ENCODE measurements around the gene GPR87. TPM values are rescaled to one million over a fixed set of nuclear protein-coding genes. Genes with fewer than 3 reads are reported as not detected.

GPR87 gene
- total and polyA plus RNA-seq, 3 experiments from 2014 or later, result 0.61 to 1.2 TPM; not detected in 1

DNA sequence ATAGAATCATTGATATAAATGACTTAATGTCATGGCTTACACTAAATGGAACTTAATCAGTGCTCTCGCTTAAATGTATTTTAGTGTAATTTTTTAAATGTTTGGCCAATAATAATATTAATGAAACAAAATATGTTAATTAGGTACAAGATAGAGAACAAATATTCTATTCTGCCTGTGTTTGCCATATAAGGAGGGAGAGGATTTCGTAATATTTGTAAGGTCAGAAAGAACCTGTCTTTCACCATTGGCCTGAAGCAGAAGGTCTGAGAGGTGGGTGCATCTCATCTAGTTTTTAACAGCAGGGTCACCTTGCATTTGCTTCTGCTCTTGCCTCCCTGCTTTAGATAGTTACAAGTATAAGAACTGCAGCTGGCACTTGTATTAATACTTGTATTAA is 2.5 kb downstream of the GPR87 start:
- Histone ChIP-seq H3K27me3 (ENCODE audit: insufficient read depth, low read length, poor library complexity, severe bottlenecking) (no peaks in the 10 kb centered on the region), H3K4me3 (ENCODE audit: low read length) (no peak overlapping the region), H3K9me3 (ENCODE audit: low read length) (no peaks in the 10 kb centered on the region), H3K4me1 (ENCODE audit: insufficient read depth, low read length) (no peaks in the 10 kb centered on the region), H3K27ac (ENCODE audit: low read depth, low read length) (no peak overlapping the region), H3K36me3 (ENCODE audit: insufficient read depth, low read length) (no peaks in the 10 kb centered on the region)
- peaks cover 3 to 13% of the 10 kb centered on the region in 2 donors for H3K27me3 Mint-ChIP-seq
- H3K9me3 Mint-ChIP-seq, result no peaks in the 10 kb centered on the region
- POLR2A ChIA-PET, result no interaction called here
- H3K4me1 Mint-ChIP-seq, result peaks cover 0 to 5% (median 0%) of the 10 kb centered on the region in 3 donors
- CTCF ChIA-PET, result interaction anchor here (1.2 to 1.6 kb wide), 2 partner anchors 12 to 32 kb away, joined by 3 read pairs; no protein-coding TSS in a partner anchor
- no peak overlapping the region for H3K27ac Mint-ChIP-seq
- H3K4me3 Mint-ChIP-seq, result no peak overlapping the region
- DNase-seq, result no peak
- H3K36me3 Mint-ChIP-seq, result no peaks in the 10 kb centered on the region

DNA sequence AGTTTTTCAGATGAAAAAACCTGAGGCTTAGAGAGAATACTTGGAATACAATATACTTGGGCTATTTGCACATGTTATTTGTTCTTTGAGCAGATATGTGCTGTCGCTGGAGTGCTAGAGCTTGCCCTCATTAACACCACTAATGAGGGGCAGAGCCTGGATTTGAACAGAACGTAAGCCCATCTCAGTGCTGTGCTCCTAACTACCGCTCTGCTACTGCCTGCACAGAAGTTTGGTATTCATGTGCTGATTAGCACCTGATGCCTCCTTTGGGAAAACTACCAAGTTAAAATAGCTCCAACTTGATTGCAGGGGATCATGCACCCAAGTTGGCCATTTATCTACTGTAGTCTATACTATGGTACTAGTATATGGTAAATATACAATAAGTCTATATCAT is 3.6 kb downstream of the GPR87 start:
- no peaks in the 10 kb centered on the region for H3K36me3 ChIP-seq (ENCODE audit: insufficient read depth, low read length)
- Mint-ChIP-seq H3K36me3 (no peaks in the 10 kb centered on the region), H3K9me3 (no peaks in the 10 kb centered on the region), H3K27me3 (peaks cover 3 to 13% of the 10 kb centered on the region in 2 donors), H3K4me3 (no peak overlapping the region), H3K4me1 (peaks cover 0 to 5% (median 0%) of the 10 kb centered on the region in 3 donors), H3K27ac (peak overlapping the region in 1 of 8 donors; percentile 47)
- no peaks in the 10 kb centered on the region for H3K9me3 ChIP-seq (ENCODE audit: low read length)
- DNase-seq, result no peak
- ChIA-PET CTCF (interaction anchor here (1.2 kb wide), 1 partner anchor 31 kb away, joined by 3 read pairs; no protein-coding TSS in a partner anchor), POLR2A (no interaction called here)
- H3K4me3 ChIP-seq (ENCODE audit: low read length), result no peak overlapping the region
- no peaks in the 10 kb centered on the region for H3K4me1 ChIP-seq (ENCODE audit: insufficient read depth, low read length)
- H3K27me3 ChIP-seq (ENCODE audit: insufficient read depth, low read length, poor library complexity, severe bottlenecking), result no peaks in the 10 kb centered on the region
- H3K27ac ChIP-seq (ENCODE audit: low read depth, low read length), result no peak overlapping the region

DNA sequence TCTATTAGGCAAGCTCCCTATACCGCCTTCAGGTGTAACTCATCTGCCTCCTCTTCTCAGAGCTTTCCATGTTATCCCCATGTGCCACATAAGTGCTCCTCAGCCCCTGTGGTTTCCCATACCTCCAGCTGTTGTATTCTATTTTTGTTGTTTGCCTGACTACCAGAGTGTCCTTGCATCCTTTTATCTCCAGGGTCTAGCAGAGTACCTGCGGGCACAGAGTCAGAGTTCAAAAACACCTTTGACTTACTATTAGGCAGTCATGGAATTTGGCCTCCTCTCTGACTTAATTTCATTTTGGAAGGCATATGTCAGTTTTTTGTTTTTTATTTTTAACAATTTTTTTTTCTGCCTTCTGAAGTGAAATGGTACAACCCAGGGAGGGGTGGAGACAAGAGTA is 7.1 kb downstream of the GPR87 start:
- Histone ChIP-seq H3K9me3 (ENCODE audit: low read length) (no peaks in the 10 kb centered on the region), H3K36me3 (ENCODE audit: insufficient read depth, low read length) (no peaks in the 10 kb centered on the region), H3K27ac (ENCODE audit: low read depth, low read length) (no peak overlapping the region), H3K4me3 (ENCODE audit: low read length) (no peak overlapping the region), H3K27me3 (ENCODE audit: insufficient read depth, low read length, poor library complexity, severe bottlenecking) (no peaks in the 10 kb centered on the region), H3K4me1 (ENCODE audit: insufficient read depth, low read length) (no peaks in the 10 kb centered on the region)
- Mint-ChIP-seq H3K27me3 (peaks cover 2% of the 10 kb centered on the region in 2 donors), H3K4me3 (no peak overlapping the region), H3K4me1 (peaks cover 12 to 15% (median 14%) of the 10 kb centered on the region in 3 donors), H3K36me3 (no peaks in the 10 kb centered on the region), H3K27ac (no peak overlapping the region), H3K9me3 (no peaks in the 10 kb centered on the region)
- CTCF ChIA-PET, result no interaction called here
- POLR2A ChIA-PET, result no interaction called here
- no peak for DNase-seq

DNA sequence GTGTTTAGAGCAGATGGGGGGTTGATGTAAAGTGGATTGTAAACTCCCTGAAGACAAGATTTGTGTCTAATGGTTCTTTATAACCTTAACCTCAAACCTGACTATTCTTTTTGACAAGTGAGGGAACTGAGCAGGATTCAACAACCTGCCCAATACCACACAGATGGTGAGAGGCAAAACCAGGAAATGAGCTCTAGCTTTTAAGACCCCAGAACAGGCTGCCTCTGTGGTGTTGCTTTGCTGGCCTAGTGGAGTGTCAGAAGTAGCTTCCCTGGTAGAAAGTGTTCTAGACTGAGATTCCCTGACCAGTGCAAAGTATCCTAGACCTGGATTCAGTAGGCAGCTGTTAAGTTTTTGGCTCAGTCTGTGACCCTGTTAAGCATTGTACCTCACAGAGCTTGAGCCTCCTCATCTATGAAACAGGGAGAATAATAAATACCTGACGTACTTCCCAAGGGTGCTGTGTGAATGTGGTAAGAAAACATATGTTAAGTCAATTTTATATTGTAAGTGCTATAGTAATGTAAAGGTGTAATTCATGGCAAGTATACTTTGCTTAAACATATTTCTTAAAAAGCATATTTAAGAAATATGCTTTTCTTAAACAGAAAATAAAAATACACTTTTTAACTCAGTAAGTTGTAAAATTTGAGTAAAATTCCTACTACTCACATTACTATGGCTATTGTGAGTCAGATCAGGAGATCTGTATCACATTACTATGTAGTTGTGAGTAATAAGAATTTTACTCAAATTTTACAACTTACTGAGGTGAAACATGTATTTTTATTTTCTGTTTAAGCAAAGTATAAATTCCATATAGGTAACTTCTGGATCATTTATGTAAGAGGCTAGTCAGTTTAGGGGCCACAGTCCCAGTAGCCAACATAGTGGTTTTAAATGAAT is 8.8 kb downstream of the GPR87 start:
- Histone ChIP-seq H3K36me3 (ENCODE audit: insufficient read depth, low read length) (no peaks in the 10 kb centered on the region), H3K4me3 (ENCODE audit: low read length) (no peak overlapping the region), H3K27me3 (ENCODE audit: insufficient read depth, low read length, poor library complexity, severe bottlenecking) (no peaks in the 10 kb centered on the region), H3K27ac (ENCODE audit: low read depth, low read length) (no peak overlapping the region), H3K4me1 (ENCODE audit: insufficient read depth, low read length) (no peaks in the 10 kb centered on the region), H3K9me3 (ENCODE audit: low read length) (no peaks in the 10 kb centered on the region)
- H3K4me1 Mint-ChIP-seq, result peaks cover 12 to 15% (median 14%) of the 10 kb centered on the region in 3 donors
- peak overlapping the region in 1 of 8 donors; percentile 11 for H3K27ac Mint-ChIP-seq
- no peak overlapping the region for H3K4me3 Mint-ChIP-seq
- ChIA-PET CTCF (no interaction called here), POLR2A (no interaction called here)
- H3K36me3 Mint-ChIP-seq, result no peaks in the 10 kb centered on the region
- no peak for DNase-seq
- no peaks in the 10 kb centered on the region for H3K9me3 Mint-ChIP-seq
- peaks cover 3 to 13% of the 10 kb centered on the region in 2 donors for H3K27me3 Mint-ChIP-seq

DNA sequence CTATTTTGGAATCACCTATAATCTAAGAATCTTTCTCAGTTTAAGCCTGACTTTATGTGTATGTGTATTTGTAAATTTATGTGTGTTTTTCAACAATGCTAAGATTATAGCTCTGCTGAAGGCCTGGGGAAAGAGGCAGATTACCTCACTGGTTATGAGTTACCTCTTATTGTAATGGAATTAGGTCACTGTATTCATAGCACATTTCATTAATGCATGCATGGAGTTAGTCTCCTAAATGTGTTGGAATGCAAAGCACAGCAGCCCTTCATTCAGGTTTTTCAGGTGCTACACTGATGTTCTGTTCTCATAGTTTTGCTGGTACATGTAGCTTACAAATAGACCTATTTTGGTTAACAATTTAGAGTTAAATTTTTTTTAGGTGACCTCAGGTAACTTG is 9.5 kb downstream of the GPR87 start:
- no peak for DNase-seq
- Mint-ChIP-seq H3K4me1 (peaks cover 12 to 15% (median 14%) of the 10 kb centered on the region in 3 donors), H3K9me3 (no peaks in the 10 kb centered on the region), H3K4me3 (no peak overlapping the region), H3K27me3 (peaks cover 3 to 14% of the 10 kb centered on the region in 2 donors), H3K27ac (no peak overlapping the region), H3K36me3 (no peaks in the 10 kb centered on the region)
- Histone ChIP-seq H3K9me3 (ENCODE audit: low read length) (no peaks in the 10 kb centered on the region), H3K4me1 (ENCODE audit: insufficient read depth, low read length) (no peaks in the 10 kb centered on the region), H3K27ac (ENCODE audit: low read depth, low read length) (no peak overlapping the region), H3K36me3 (ENCODE audit: insufficient read depth, low read length) (no peaks in the 10 kb centered on the region), H3K4me3 (ENCODE audit: low read length) (no peak overlapping the region), H3K27me3 (ENCODE audit: insufficient read depth, low read length, poor library complexity, severe bottlenecking) (no peaks in the 10 kb centered on the region)
- ChIA-PET POLR2A (no interaction called here), CTCF (interaction anchor here (1.2 kb wide), 1 partner anchor 23 kb away, joined by 3 read pairs; no protein-coding TSS in a partner anchor)

DNA sequence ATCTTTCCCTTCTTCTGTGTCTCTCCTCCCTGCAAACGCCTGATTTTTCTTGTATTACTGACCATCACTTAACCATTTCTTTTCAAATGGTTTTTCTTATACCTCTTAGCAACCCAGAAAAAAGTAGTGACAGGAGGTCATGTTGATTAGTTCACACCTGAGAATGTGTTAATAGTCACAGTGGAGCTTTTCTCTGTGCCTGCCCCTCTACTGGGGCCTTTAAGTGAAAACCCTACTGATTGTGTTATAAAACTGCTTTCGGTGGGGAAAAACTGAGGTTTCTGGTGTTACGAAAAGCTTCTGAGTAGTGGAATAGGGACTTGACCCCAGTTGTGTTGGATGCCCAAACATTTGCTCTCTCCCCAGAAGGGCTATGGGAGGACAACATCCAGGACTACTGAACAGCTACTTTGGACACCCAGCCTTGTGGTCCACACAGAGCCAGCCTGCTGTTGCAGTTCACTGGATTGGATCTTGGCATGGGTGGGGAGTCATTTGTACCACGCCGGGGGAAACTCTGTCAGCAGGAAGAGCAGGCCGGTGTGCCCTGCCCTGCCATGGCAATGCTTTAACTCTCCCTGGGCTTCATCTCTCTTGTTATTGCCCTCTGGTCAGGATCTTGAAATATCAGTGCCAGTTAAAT is 10.3 kb downstream of the GPR87 start:
- peaks cover 12 to 15% (median 14%) of the 10 kb centered on the region in 3 donors for H3K4me1 Mint-ChIP-seq
- H3K9me3 ChIP-seq (ENCODE audit: low read length), result no peaks in the 10 kb centered on the region
- H3K9me3 Mint-ChIP-seq, result no peaks in the 10 kb centered on the region
- peaks cover 3 to 14% of the 10 kb centered on the region in 2 donors for H3K27me3 Mint-ChIP-seq
- DNase-seq, result no peak
- H3K27ac Mint-ChIP-seq, result no peak overlapping the region
- no peak overlapping the region for H3K4me3 Mint-ChIP-seq
- no peaks in the 10 kb centered on the region for H3K36me3 ChIP-seq (ENCODE audit: insufficient read depth, low read length)
- ChIA-PET POLR2A (no interaction called here), CTCF (interaction anchor here (1.2 kb wide), 1 partner anchor 22 kb away, joined by 3 read pairs; no protein-coding TSS in a partner anchor)
- H3K27ac ChIP-seq (ENCODE audit: low read depth, low read length), result no peak overlapping the region
- no peaks in the 10 kb centered on the region for H3K27me3 ChIP-seq (ENCODE audit: insufficient read depth, low read length, poor library complexity, severe bottlenecking)
- H3K4me3 ChIP-seq (ENCODE audit: low read length), result no peak overlapping the region
- no peaks in the 10 kb centered on the region for H3K36me3 Mint-ChIP-seq
- H3K4me1 ChIP-seq (ENCODE audit: insufficient read depth, low read length), result no peaks in the 10 kb centered on the region

DNA sequence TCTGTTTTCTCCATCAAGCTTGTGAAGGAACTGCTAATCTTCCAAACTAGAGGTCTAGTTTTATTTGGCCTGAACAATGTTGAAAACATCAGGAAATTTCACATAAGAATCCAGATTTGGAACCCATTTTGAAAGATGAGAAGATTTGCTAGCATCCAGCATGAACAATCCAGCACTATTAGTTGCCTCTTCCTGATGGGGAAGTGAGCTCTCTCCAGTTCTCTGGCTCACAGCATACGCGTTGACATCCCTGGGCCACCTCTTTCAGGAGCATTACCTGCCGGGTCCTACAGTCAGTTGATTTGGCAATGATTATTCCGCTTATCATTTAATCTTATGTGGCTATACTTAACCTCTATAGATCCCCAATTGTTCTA is 10.9 kb downstream of the GPR87 start:
- no peaks in the 10 kb centered on the region for H3K36me3 ChIP-seq (ENCODE audit: insufficient read depth, low read length)
- Mint-ChIP-seq H3K27me3 (peaks cover 3 to 16% of the 10 kb centered on the region in 2 donors), H3K9me3 (no peaks in the 10 kb centered on the region), H3K4me1 (peaks cover 12 to 15% (median 14%) of the 10 kb centered on the region in 3 donors), H3K36me3 (no peaks in the 10 kb centered on the region), H3K27ac (peak overlapping the region in 1 of 8 donors; percentile 23), H3K4me3 (peak overlapping the region in 2 of 7 donors; percentile 23 to 61)
- H3K9me3 ChIP-seq (ENCODE audit: low read length), result no peaks in the 10 kb centered on the region
- no peak overlapping the region for H3K4me3 ChIP-seq (ENCODE audit: low read length)
- H3K27ac ChIP-seq (ENCODE audit: low read depth, low read length), result no peak overlapping the region
- CTCF ChIA-PET, result interaction anchor here (1.0 kb wide), 1 partner anchor 149 kb away, joined by 3 read pairs; no protein-coding TSS in a partner anchor
- no peaks in the 10 kb centered on the region for H3K4me1 ChIP-seq (ENCODE audit: insufficient read depth, low read length)
- H3K27me3 ChIP-seq (ENCODE audit: insufficient read depth, low read length, poor library complexity, severe bottlenecking), result no peaks in the 10 kb centered on the region
- DNase-seq, result no peak
- POLR2A ChIA-PET, result interaction anchor here (0.7 kb wide), 1 partner anchor 864 kb away, joined by 3 read pairs; no protein-coding TSS in a partner anchor
